Endothelial cell of umbilical vein (primary cell): ENCODE data around the gene AGFG1. TPM values are rescaled to one million over a fixed set of nuclear protein-coding genes. Genes with fewer than 3 reads are reported as not detected.

Experiments
- BruUV-seq: library from RNA; stranded (reverse); fragments of 400-500 nt; replicated peaks from 2 replicates; lab custom pipeline; 2021; lab: Mats Ljungman, UMichigan
- CTCF ChIA-PET: fragments of 300-600, 350-600 bp; sonication (Branson Sonifier 250); formaldehyde crosslinking; loops from one replicate; lab custom pipeline; 2021; ENCODE audit warnings: antibody characterized with exemption, inconsistent platforms; lab: Charles Lee
- POLR2A ChIA-PET: fragments of 300-600, 350-600 bp; sonication (Branson Sonifier 250); formaldehyde crosslinking; loops from one replicate; lab custom pipeline; 2021; ENCODE audit warnings: antibody characterized with exemption, inconsistent platforms; lab: Charles Lee
- DNase-seq: peaks from one replicate; pipeline ENCODE4 v3.0.0-alpha.2; 2011; ENCODE audit warnings: low read depth, low spot score
- FAIRE-seq: peaks from 2 replicates; lab custom pipeline; 2011; peaks lifted over from hg19 to GRCh38; lab: Jason Lieb, UNC
- H2AFZ ChIP-seq: 2 replicates; pipeline ENCODE4 v1.6.0; 2012; ENCODE audit warnings: low read depth, low read length, control low read depth, inconsistent platforms
- H3K27ac ChIP-seq: 2 replicates; pipeline ENCODE4 v1.5.1; 2011; ENCODE audit warnings: low read depth, mild to moderate bottlenecking, control low read depth, low read length, moderate library complexity; ENCODE audit not compliant: insufficient read depth
- H3K27me3 ChIP-seq, 2 experiments: 2 replicates each; pipeline versions ENCODE4 v1.6.0 to v1.6.1; 2011; ENCODE audit warnings: low read length in 2 of 2, mixed read lengths in 1 of 2; ENCODE audit not compliant: control insufficient read depth in 2 of 2, insufficient read depth in 2 of 2
- H3K36me3 ChIP-seq, 2 experiments: 2 replicates in 1 of 2; 3 replicates in 1 of 2; pipeline ENCODE4 v1.5.1; 2011; ENCODE audit warnings: low read length in 2 of 2, mild to moderate bottlenecking in 1 of 2, moderate library complexity in 1 of 2; ENCODE audit not compliant: control insufficient read depth in 2 of 2, insufficient read depth in 2 of 2; ENCODE audit errors: extremely low read depth in 1 of 2
- H3K4me1 ChIP-seq: 3 replicates; pipeline ENCODE4 v1.5.1; 2011; ENCODE audit warnings: mild to moderate bottlenecking, low read length; ENCODE audit not compliant: control insufficient read depth, insufficient read depth; ENCODE audit errors: extremely low read depth
- H3K4me2 ChIP-seq: 2 replicates; pipeline ENCODE4 v1.6.1; 2011; ENCODE audit warnings: low read length, control low read depth, mixed read lengths; ENCODE audit not compliant: insufficient read depth
- H3K4me3 ChIP-seq, 3 experiments: fragments of 200-600 bp in 1 of 3; sonication (generic), shearing (Covaris generic) in 1 of 3; replicated peaks in 1 of 3; 2 replicates each; pipeline ENCODE4 v1.5.1; 2011 to 2016; ENCODE audit warnings: control low read depth in 3 of 3, low read length in 3 of 3, mild to moderate bottlenecking in 2 of 3, inconsistent platforms in 1 of 3, low read depth in 1 of 3, moderate library complexity in 1 of 3; ENCODE audit not compliant: insufficient read depth in 1 of 3
- H3K79me2 ChIP-seq: 2 replicates; pipeline ENCODE4 v1.6.0; 2012; ENCODE audit warnings: low read length, inconsistent platforms; ENCODE audit not compliant: control insufficient read depth, insufficient read depth
- H3K9ac ChIP-seq: replicated peaks from 2 replicates; pipeline ENCODE3; 2011; ENCODE audit warnings: low read length, control low read depth; ENCODE audit not compliant: insufficient read depth; ENCODE audit errors: extremely low read depth
- H3K9me1 ChIP-seq: replicated peaks from 3 replicates; pipeline ENCODE4 v1.6.0; 2011; ENCODE audit warnings: mild to moderate bottlenecking, low read length; ENCODE audit not compliant: control insufficient read depth, insufficient read depth; ENCODE audit errors: extremely low read depth
- H3K9me3 ChIP-seq: replicated peaks from 2 replicates; pipeline ENCODE4 v1.5.1; 2012; ENCODE audit warnings: low read length, inconsistent platforms; ENCODE audit not compliant: control insufficient read depth, insufficient read depth
- H4K20me1 ChIP-seq: replicated peaks from 2 replicates; pipeline ENCODE3; 2011; ENCODE audit warnings: mild to moderate bottlenecking, low read length; ENCODE audit not compliant: control insufficient read depth, insufficient read depth; ENCODE audit errors: extremely low read depth
- EZH2 ChIP-seq: IDR thresholded peaks from 2 replicates; pipeline ENCODE4 v1.6.1; 2012; ENCODE audit warnings: borderline replicate concordance, low read depth, mild to moderate bottlenecking, moderate library complexity, low read length, inconsistent platforms; ENCODE audit not compliant: severe bottlenecking
- FOS ChIP-seq: IDR thresholded peaks from 2 replicates; pipeline ENCODE4 v1.6.1; 2011; ENCODE audit warnings: mild to moderate bottlenecking, low read length, moderate library complexity, borderline replicate concordance; ENCODE audit not compliant: insufficient read depth
- GATA2 ChIP-seq: IDR thresholded peaks from 2 replicates; pipeline ENCODE4 v1.7.0; 2011; ENCODE audit warnings: low read depth, mild to moderate bottlenecking, moderate library complexity, mixed read lengths, low read length; ENCODE audit not compliant: insufficient read length, insufficient read depth
- JUN ChIP-seq: IDR thresholded peaks from 2 replicates; pipeline ENCODE4 v1.6.1; 2011; ENCODE audit warnings: borderline replicate concordance, low read depth; ENCODE audit not compliant: insufficient read length, insufficient read depth
- MYC ChIP-seq: IDR thresholded peaks from one replicate; pipeline ENCODE4 v1.6.1; 2011; ENCODE audit warnings: mild to moderate bottlenecking, low read depth, low read length
- POLR2A ChIP-seq: IDR thresholded peaks from 2 replicates; pipeline ENCODE4 v1.6.1; 2012; ENCODE audit warnings: low read depth, mild to moderate bottlenecking, control low read depth, low read length
- POLR2AphosphoS5 ChIP-seq: IDR thresholded peaks from 2 replicates; pipeline ENCODE4 v1.6.1; 2012; ENCODE audit warnings: low read depth, mild to moderate bottlenecking, control low read depth, low read length, moderate library complexity; ENCODE audit not compliant: insufficient read depth
- dilution Hi-C: fragments of 300-500 bp; cut with MboI; formaldehyde crosslinking; loops from one replicate; pipeline ENCODE4 v1.15.0; 2019; ENCODE audit warnings: low sequenced_read_pairs; ENCODE audit not compliant: extremely low pct_ligation_motif_present
- intact Hi-C: fragments of 100-400 bp; cut with micrococcal nuclease; formaldehyde crosslinking; loops from one replicate; pipeline ENCODE4 v1.10.0; 2022
- polyA plus RNA-seq, 4 experiments: library from polyadenylated mRNA; depleted of rRNA in 3 of 4; stranded (reverse) in 3 of 4; unstranded in 1 of 4; fragments of >200 nt; gene quantifications; 2 replicates each; pipeline versions ENCODE4 v1.2.1 to v1.2.3, GENCODE V29; 2011 to 2012; ENCODE audit warnings: missing spikeins in 1 of 4
- total RNA-seq: library from RNA; stranded (reverse); gene quantifications from 2 replicates; pipeline ENCODE4 v1.2.3, GENCODE V29; 2021
- TF ChIP-seq, protein P1 (sequence below), 2 donors: IDR thresholded peaks; 1 replicate in 1 of 2; 2 replicates in 1 of 2; pipeline ENCODE4 v1.5.1; 2011; ENCODE audit warnings: low read length in 2 of 2, mild to moderate bottlenecking in 2 of 2, moderate library complexity in 2 of 2, control low read depth in 1 of 2, inconsistent platforms in 1 of 2, low read depth in 1 of 2; ENCODE audit not compliant: insufficient read depth in 1 of 2; ENCODE audit errors: extremely low read depth in 1 of 2
- TF ChIP-seq, protein P2 (sequence below): IDR thresholded peaks from 2 replicates; pipeline ENCODE4 v1.6.1; 2011; ENCODE audit not compliant: insufficient read depth, insufficient read length

The AGFG1 gene
- total and polyA plus RNA-seq, 2 donors (not counting 3 experiments of a cell fraction or from before 2014, with no cell fraction given), result 87.9 to 106 TPM

DNA sequence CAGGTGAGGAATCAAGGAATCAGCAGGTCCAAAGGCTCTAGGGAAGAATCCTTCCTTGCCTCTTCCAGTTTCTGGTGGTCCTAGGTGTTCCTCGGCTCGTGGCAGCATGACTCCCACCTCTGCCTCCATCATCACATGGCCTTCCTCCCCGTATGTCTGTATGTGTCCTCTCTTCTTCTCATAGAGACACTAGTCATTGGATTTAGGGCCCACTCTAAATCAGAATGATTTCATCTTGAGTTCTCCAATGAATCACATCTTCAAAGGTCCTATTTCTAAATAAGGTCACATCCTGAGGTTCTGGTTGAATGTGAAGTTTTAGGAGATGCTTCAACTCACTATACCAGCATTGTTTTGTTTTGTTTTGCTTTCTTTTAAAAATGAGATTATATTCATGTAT, 11.1 kb upstream of the AGFG1 start:
- no peak for FAIRE-seq
- DNase-seq, result no peak
- POLR2A ChIA-PET, result no interaction called here
- Histone ChIP-seq H3K9me1 (no peaks in the 10 kb centered on the region), H3K4me1 (no peaks in the 10 kb centered on the region), H3K4me2 (no peak overlapping the region), H3K4me3 (no peak overlapping the region), H4K20me1 (no peaks in the 10 kb centered on the region), H3K9me3 (no peaks in the 10 kb centered on the region), H3K79me2 (no peaks in the 10 kb centered on the region), H3K27me3 (no peaks in the 10 kb centered on the region), H3K9ac (no peak overlapping the region), H3K36me3 (no peaks in the 10 kb centered on the region), H3K27ac (no peak overlapping the region), H2AFZ (no peak overlapping the region)
- CTCF ChIA-PET, result interaction anchor here (1.0 kb wide), 1 partner anchor 54 kb away, joined by 3 read pairs; no protein-coding TSS in a partner anchor
- BruUV-seq, result no TSS peak
- intact Hi-C loops (no loop called here), dilution Hi-C loops (no loop called here)
- TF ChIP-seq POLR2A, result no peak
- TF ChIP-seq, protein P1, sequence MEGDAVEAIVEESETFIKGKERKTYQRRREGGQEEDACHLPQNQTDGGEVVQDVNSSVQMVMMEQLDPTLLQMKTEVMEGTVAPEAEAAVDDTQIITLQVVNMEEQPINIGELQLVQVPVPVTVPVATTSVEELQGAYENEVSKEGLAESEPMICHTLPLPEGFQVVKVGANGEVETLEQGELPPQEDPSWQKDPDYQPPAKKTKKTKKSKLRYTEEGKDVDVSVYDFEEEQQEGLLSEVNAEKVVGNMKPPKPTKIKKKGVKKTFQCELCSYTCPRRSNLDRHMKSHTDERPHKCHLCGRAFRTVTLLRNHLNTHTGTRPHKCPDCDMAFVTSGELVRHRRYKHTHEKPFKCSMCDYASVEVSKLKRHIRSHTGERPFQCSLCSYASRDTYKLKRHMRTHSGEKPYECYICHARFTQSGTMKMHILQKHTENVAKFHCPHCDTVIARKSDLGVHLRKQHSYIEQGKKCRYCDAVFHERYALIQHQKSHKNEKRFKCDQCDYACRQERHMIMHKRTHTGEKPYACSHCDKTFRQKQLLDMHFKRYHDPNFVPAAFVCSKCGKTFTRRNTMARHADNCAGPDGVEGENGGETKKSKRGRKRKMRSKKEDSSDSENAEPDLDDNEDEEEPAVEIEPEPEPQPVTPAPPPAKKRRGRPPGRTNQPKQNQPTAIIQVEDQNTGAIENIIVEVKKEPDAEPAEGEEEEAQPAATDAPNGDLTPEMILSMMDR (IDR thresholded peaks at IDR 0.05; ENCODE audit: extremely low read depth in 1 of 2, insufficient read depth in 1 of 2, low read depth in 1 of 2, low read length in 2 of 2), result no peak
- no peak for TF ChIP-seq GATA2
- no peak for TF ChIP-seq FOS
- TF ChIP-seq EZH2, result no peak
- no peak for TF ChIP-seq MYC
- TF ChIP-seq, protein P2, sequence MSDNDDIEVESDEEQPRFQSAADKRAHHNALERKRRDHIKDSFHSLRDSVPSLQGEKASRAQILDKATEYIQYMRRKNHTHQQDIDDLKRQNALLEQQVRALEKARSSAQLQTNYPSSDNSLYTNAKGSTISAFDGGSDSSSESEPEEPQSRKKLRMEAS, result no peak
- no peak for TF ChIP-seq POLR2AphosphoS5
- no peak for TF ChIP-seq JUN
